ENCODE data around the gene PRLH. TPM values are rescaled to one million over a fixed set of nuclear protein-coding genes. Genes with fewer than 3 reads are reported as not detected.

Gene PRLH
- total and polyA plus RNA-seq, 2 donors, result not detected

Small RNA genes lying within 50 kb of the gene (small RNA-seq; reads per million reads assigned to genes)
- gene RNU6-1140P, result not detected

Other genes with a start within 250 kb of the PRLH start
- gene COL6A3, start 152.4 kb upstream of the PRLH start, total RNA-seq, result 1,173 TPM
- gene COL6A3, start 152.4 kb upstream of the PRLH start, polyA plus RNA-seq, result 412 TPM
- gene MLPH, start 79.3 kb upstream of the PRLH start, total RNA-seq, result 11.7 TPM
- gene MLPH, start 79.3 kb upstream of the PRLH start, polyA plus RNA-seq, result 14.2 TPM
- 1.7 TPM for gene RAB17, start 24.2 kb downstream of the PRLH start, total RNA-seq
- gene RAB17, start 24.2 kb downstream of the PRLH start, polyA plus RNA-seq, result 2.1 TPM
- 77.5 TPM for gene LRRFIP1, start 61.0 kb downstream of the PRLH start, total RNA-seq
- 120 TPM for gene LRRFIP1, start 61.0 kb downstream of the PRLH start, polyA plus RNA-seq
- 2.4 TPM for gene RBM44, start 232.2 kb downstream of the PRLH start, total RNA-seq
- 0.34 TPM for gene RBM44, start 232.2 kb downstream of the PRLH start, polyA plus RNA-seq